ENCODE data around the gene ARHGAP12.

The ARHGAP12 gene

GRCh38 chr10:31937371-31937770, 8.7 kb upstream of the ARHGAP12 start:
- TF ChIP-seq, protein P1, sequence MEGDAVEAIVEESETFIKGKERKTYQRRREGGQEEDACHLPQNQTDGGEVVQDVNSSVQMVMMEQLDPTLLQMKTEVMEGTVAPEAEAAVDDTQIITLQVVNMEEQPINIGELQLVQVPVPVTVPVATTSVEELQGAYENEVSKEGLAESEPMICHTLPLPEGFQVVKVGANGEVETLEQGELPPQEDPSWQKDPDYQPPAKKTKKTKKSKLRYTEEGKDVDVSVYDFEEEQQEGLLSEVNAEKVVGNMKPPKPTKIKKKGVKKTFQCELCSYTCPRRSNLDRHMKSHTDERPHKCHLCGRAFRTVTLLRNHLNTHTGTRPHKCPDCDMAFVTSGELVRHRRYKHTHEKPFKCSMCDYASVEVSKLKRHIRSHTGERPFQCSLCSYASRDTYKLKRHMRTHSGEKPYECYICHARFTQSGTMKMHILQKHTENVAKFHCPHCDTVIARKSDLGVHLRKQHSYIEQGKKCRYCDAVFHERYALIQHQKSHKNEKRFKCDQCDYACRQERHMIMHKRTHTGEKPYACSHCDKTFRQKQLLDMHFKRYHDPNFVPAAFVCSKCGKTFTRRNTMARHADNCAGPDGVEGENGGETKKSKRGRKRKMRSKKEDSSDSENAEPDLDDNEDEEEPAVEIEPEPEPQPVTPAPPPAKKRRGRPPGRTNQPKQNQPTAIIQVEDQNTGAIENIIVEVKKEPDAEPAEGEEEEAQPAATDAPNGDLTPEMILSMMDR (IDR thresholded peaks at IDR 0.05; ENCODE audit: insufficient read depth, missing control alignments) = no peak
- FAIRE-seq (no peak), DNase-seq (ENCODE audit: insufficient read length, low spot score) (no peak)

- TF ChIP-seq, protein P1 (IDR thresholded peaks at IDR 0.05; ENCODE audit: insufficient read depth, missing control alignments) = no peak
- no peak for FAIRE-seq
- DNase-seq (ENCODE audit: insufficient read length, low spot score) = no peak
Observed at GRCh38 chr10:31936933-31937332, 8.3 kb upstream of the ARHGAP12 start.

DNA sequence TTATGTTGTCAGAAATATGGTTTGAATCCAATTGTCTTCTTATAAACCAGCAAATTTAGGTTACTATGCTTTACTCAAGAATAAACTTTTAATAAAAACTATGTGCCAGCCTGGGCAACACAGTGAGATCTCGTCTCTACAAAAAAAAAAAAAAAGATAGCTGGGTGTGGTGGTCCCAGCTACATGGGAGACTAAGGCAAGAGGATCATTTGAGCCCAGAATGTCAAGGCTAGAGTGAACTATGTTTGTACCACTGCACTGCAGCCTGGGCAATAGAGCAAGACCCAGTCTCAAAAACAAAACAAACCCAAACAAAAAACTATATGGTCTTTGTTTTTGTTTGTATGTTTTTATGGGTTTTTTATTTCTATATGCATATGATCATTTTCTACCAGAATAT, 7.5 kb upstream of the ARHGAP12 start:
- FAIRE-seq = no peak
- TF ChIP-seq, protein P1 (IDR thresholded peaks at IDR 0.05; ENCODE audit: insufficient read depth, missing control alignments) = no peak
- no peak for DNase-seq (ENCODE audit: insufficient read length, low spot score)

DNA sequence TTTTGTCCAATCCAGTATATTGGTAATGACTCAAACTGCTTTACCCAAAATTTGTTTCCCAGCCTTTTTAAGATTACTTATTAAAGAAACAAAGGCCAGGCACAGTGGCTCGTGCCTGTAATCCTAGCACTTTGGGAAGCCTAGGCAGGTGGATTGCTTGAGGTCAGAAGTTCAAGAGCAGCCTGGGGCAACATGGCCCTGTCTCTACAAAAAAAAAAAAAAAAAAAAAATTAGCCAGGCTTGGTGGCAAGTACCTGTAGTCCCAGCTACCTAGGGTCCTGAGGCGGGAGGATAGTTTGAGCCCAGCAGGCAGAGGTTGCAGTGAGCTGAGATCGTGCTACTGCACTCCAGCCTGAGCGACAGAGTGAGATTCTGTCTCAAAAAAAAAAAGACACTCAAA, 7.0 kb upstream of the ARHGAP12 start:
- no peak for FAIRE-seq
- DNase-seq (ENCODE audit: insufficient read length, low spot score) = no peak
- TF ChIP-seq, protein P1 (IDR thresholded peaks at IDR 0.05; ENCODE audit: insufficient read depth, missing control alignments) = no peak

DNA sequence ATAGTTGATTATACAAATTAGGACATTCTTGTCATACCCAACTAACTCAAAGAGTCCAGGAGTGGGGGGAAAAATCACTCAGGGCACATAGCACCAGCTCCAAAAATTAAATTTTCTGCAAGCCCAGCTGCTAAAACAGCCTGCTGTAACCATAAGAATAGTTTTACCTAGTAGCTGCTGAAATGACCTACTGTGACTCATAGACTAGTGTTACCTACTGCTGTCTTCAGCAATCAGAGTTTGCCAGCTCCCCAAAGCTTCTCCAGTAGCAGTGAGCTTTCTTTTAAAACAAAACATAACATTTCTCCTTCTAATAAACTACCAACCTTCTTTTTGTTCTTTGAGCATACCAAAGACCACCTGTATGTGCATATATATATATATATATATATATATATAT, 4.2 kb upstream of the ARHGAP12 start:
- FAIRE-seq (no peak), DNase-seq (ENCODE audit: insufficient read length, low spot score) (no peak)
- TF ChIP-seq, protein P1 (IDR thresholded peaks at IDR 0.05; ENCODE audit: insufficient read depth, missing control alignments) = no peak

GRCh38 chr10:31930856-31931255, 2.2 kb upstream of the ARHGAP12 start:
- FAIRE-seq (no peak), DNase-seq (ENCODE audit: insufficient read length, low spot score) (no peak)
- TF ChIP-seq, protein P1 (IDR thresholded peaks at IDR 0.05; ENCODE audit: insufficient read depth, missing control alignments) = no peak

DNA sequence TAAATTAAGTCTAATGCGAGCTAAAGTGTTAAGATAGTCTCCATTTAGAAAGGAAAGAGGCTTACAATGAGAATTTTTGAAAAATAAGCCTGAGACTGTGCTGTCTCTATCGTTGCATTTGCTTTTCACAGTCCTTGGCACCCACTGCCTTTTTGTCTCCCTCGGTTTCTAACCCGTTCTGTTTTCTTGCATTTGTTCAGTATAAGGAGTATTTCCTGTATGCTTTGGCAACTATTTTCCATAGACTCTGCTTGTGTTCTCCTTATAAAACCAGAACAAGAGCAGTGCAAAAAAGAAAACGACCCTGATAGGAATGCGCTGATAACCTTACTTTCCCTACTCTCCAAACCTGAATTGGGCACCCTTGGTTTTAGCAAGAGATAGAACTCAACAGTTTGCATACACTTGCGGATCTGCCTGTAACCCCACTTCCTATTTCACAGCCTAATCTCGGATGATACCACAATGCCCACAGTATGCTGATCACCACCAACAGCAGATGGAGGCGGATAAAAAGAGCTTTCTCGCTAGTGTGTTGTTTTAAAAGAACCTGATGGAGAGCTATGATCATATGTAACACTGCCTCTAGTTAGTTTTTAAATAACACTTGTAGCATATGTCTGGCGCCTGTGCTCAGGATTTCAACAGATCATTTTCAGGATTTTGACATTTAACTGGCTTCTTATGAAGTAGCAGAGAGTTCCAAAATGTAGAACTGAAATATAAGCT, 1.6 kb upstream of the ARHGAP12 start:
- DNase-seq (ENCODE audit: insufficient read length, low spot score) (no peak), FAIRE-seq (peak; percentile 6)
- TF ChIP-seq, protein P1 (IDR thresholded peaks at IDR 0.05; ENCODE audit: insufficient read depth, missing control alignments) = no peak

All from D721Med (cell line).